Mucosa of stomach (tissue), 1 donor: Measurements from ENCODE around the gene ACTG2.

Experiments used
- H3K27me3 ChIP-seq: one replicate; pipeline ENCODE4 v1.7.0; 2013; ENCODE audit warnings: mild to moderate bottlenecking, low read length; ENCODE audit not compliant: control insufficient read depth, insufficient read depth
- H3K36me3 ChIP-seq: one replicate; pipeline ENCODE4 v1.7.0; 2013; ENCODE audit warnings: low read length; ENCODE audit not compliant: control insufficient read depth, insufficient read depth
- H3K4me1 ChIP-seq: one replicate; pipeline ENCODE4 v1.7.0; 2013; ENCODE audit warnings: mild to moderate bottlenecking, low read length; ENCODE audit not compliant: control insufficient read depth, insufficient read depth
- H3K4me3 ChIP-seq: one replicate; pipeline ENCODE4 v1.7.0; 2013; ENCODE audit warnings: low read length
- H3K9ac ChIP-seq: one replicate; pipeline ENCODE4 v1.7.0; 2013; ENCODE audit warnings: mild to moderate bottlenecking, low read length, moderate library complexity
- H3K9me3 ChIP-seq: one replicate; pipeline ENCODE4 v1.7.0; 2013; ENCODE audit warnings: mild to moderate bottlenecking, low read length, moderate library complexity; ENCODE audit not compliant: control insufficient read depth
- donor health status: Pancreatic carcinoma.

Gene ACTG2

GRCh38 chr2:73919596-73920228 lies 26.9 kb downstream of the ACTG2 start:
- Histone ChIP-seq H3K9ac (no peak overlapping the region), H3K4me3 (no peak overlapping the region), H3K9me3 (no peaks in the 10 kb centered on the region), H3K4me1 (no peaks in the 10 kb centered on the region), H3K36me3 (no peaks in the 10 kb centered on the region), H3K27me3 (no peaks in the 10 kb centered on the region)

- Histone ChIP-seq H3K9me3 (no peaks in the 10 kb centered on the region), H3K9ac (no peak overlapping the region), H3K36me3 (no peaks in the 10 kb centered on the region), H3K27me3 (no peaks in the 10 kb centered on the region), H3K4me3 (no peak overlapping the region), H3K4me1 (peaks cover 3% of the 10 kb centered on the region)
These were observed 28.1 kb downstream of the ACTG2 start for GRCh38 chr2:73920577-73921545.

GRCh38 chr2:73921581-73921980 lies 28.8 kb downstream of the ACTG2 start:
- Histone ChIP-seq H3K36me3 (no peaks in the 10 kb centered on the region), H3K4me1 (peaks cover 8% of the 10 kb centered on the region), H3K9ac (no peak overlapping the region)

GRCh38 chr2:73922681-73923080 lies 29.9 kb downstream of the ACTG2 start:
- no peak overlapping the region for H3K4me3 ChIP-seq
- no peaks in the 10 kb centered on the region for H3K9me3 ChIP-seq
- peaks cover 9% of the 10 kb centered on the region for H3K4me1 ChIP-seq
- H3K36me3 ChIP-seq, result no peaks in the 10 kb centered on the region
- no peak overlapping the region for H3K9ac ChIP-seq
- H3K27me3 ChIP-seq, result no peaks in the 10 kb centered on the region

More at GRCh38 chr2:73921581-73921980, 28.8 kb downstream of the ACTG2 start:
- no peak overlapping the region for H3K4me3 ChIP-seq
- no peaks in the 10 kb centered on the region for H3K27me3 ChIP-seq
- no peaks in the 10 kb centered on the region for H3K9me3 ChIP-seq

GRCh38 chr2:73925033-73925704 lies 32.4 kb downstream of the ACTG2 start:
- Histone ChIP-seq H3K4me1 (peaks cover 20% of the 10 kb centered on the region), H3K4me3 (no peak overlapping the region), H3K36me3 (no peaks in the 10 kb centered on the region), H3K9ac (no peak overlapping the region), H3K27me3 (no peaks in the 10 kb centered on the region), H3K9me3 (no peaks in the 10 kb centered on the region)

- peak overlapping the region; percentile 16 for H3K9ac ChIP-seq
- no peaks in the 10 kb centered on the region for H3K36me3 ChIP-seq
- peaks cover 20% of the 10 kb centered on the region for H3K4me1 ChIP-seq
- H3K9me3 ChIP-seq, result no peaks in the 10 kb centered on the region
- H3K4me3 ChIP-seq, result peak overlapping the region; percentile 16
- no peaks in the 10 kb centered on the region for H3K27me3 ChIP-seq
These were observed 33.2 kb downstream of the ACTG2 start for GRCh38 chr2:73925853-73926492.

GRCh38 chr2:73926493-73927327 lies 33.9 kb downstream of the ACTG2 start, which contains the start of gene DGUOK:
Gene DGUOK (plus strand): TSS chr2:73926880. CDS start chr2:73926911, 31 bp downstream.
- Histone ChIP-seq H3K27me3 (no peaks in the 10 kb centered on the region), H3K9me3 (no peaks in the 10 kb centered on the region), H3K4me3 (peak within 1 kb of the TSS; percentile 99), H3K9ac (peak within 1 kb of the TSS; percentile 99), H3K4me1 (peaks cover 20% of the 10 kb centered on the region), H3K36me3 (no peaks in the 10 kb centered on the region)

- H3K9me3 ChIP-seq, result no peaks in the 10 kb centered on the region
- H3K4me1 ChIP-seq, result peaks cover 20% of the 10 kb centered on the region
- no peaks in the 10 kb centered on the region for H3K36me3 ChIP-seq
- no peaks in the 10 kb centered on the region for H3K27me3 ChIP-seq
- H3K4me3 ChIP-seq, result peak overlapping the region; percentile 99
- peak overlapping the region; percentile 99 for H3K9ac ChIP-seq
These were observed 34.5 kb downstream of the ACTG2 start for GRCh38 chr2:73927344-73927743.

- Histone ChIP-seq H3K9me3 (no peaks in the 10 kb centered on the region), H3K27me3 (no peaks in the 10 kb centered on the region), H3K36me3 (no peaks in the 10 kb centered on the region), H3K9ac (no peak overlapping the region), H3K4me1 (peaks cover 20% of the 10 kb centered on the region), H3K4me3 (no peak overlapping the region)
These were observed 36.1 kb downstream of the ACTG2 start for GRCh38 chr2:73928963-73929347.

- Histone ChIP-seq H3K36me3 (no peaks in the 10 kb centered on the region), H3K27me3 (no peaks in the 10 kb centered on the region), H3K9ac (no peak overlapping the region), H3K9me3 (no peaks in the 10 kb centered on the region), H3K4me1 (peaks cover 24% of the 10 kb centered on the region), H3K4me3 (no peak overlapping the region)
These were observed 37.6 kb downstream of the ACTG2 start for GRCh38 chr2:73930386-73930785.
